Measurements from ENCODE around the gene TRIM38.

Gene TRIM38

GRCh38 chr6:26032340-26033084 lies 69.9 kb downstream of the TRIM38 start:
- peak; percentile 72 for DNase-seq

GRCh38 chr6:26033085-26033940 lies 70.7 kb downstream of the TRIM38 start:
- Histone ChIP-seq H3K9ac (ENCODE audit: low read depth, low read length) (peak overlapping the region; percentile 90), H3K4me2 (ENCODE audit: insufficient read depth, low read length) (peak overlapping the region; percentile 61), H3K9me3 (ENCODE audit: insufficient read depth, low read length, severe bottlenecking) (no peaks in the 10 kb centered on the region), H3K27me3 (ENCODE audit: insufficient read depth, low read length, poor library complexity) (no peaks in the 10 kb centered on the region), H3K79me2 (ENCODE audit: insufficient read depth, low read length) (peaks cover 16% of the 10 kb centered on the region), H2AFZ (ENCODE audit: low read depth, low read length) (no peak overlapping the region), H3K4me3 (ENCODE audit: low read depth in 1 of 2, low read length in 2 of 2) (peak overlapping the region; percentile 38 to 66), H3K4me1 (ENCODE audit: insufficient read depth, low read length) (peaks cover 52% of the 10 kb centered on the region), H4K20me1 (ENCODE audit: insufficient read depth, low read length) (no peaks in the 10 kb centered on the region), H3K27ac (ENCODE audit: low read length) (peak overlapping the region; percentile 99), H3K36me3 (ENCODE audit: insufficient read depth, low read length) (no peaks in the 10 kb centered on the region; the same call in 1 of the 2 replicates)
- DNase-seq (peak; percentile 84), ATAC-seq (ENCODE audit: insufficient read depth, low read depth) (peak; percentile 55)
- TF ChIP-seq EZH2 (IDR thresholded peaks at IDR 0.05; ENCODE audit: borderline replicate concordance, low read depth, low read length, severe bottlenecking): no peak

More at GRCh38 chr6:26032340-26033084, 69.9 kb downstream of the TRIM38 start:
- H3K36me3 ChIP-seq (ENCODE audit: insufficient read depth, low read length): no peaks in the 10 kb centered on the region; the same call in 1 of the 2 replicates
- H3K9me3 ChIP-seq (ENCODE audit: insufficient read depth, low read length, severe bottlenecking): no peaks in the 10 kb centered on the region
- H3K9ac ChIP-seq (ENCODE audit: low read depth, low read length): peak overlapping the region; percentile 90
- no peak for TF ChIP-seq EZH2 (IDR thresholded peaks at IDR 0.05; ENCODE audit: borderline replicate concordance, low read depth, low read length, severe bottlenecking)
- no peak for TF ChIP-seq CTCF (IDR thresholded peaks at IDR 0.05; ENCODE audit: borderline replicate concordance, extremely low read depth, low read length, poor library complexity, severe bottlenecking)
- peak; percentile 17 for ATAC-seq (ENCODE audit: insufficient read depth, low read depth)
- H3K79me2 ChIP-seq (ENCODE audit: insufficient read depth, low read length): peaks cover 16% of the 10 kb centered on the region
- H2AFZ ChIP-seq (ENCODE audit: low read depth, low read length): no peak overlapping the region
- no peaks in the 10 kb centered on the region for H3K27me3 ChIP-seq (ENCODE audit: insufficient read depth, low read length, poor library complexity)
- H3K27ac ChIP-seq (ENCODE audit: low read length): peak overlapping the region; percentile 99
- H4K20me1 ChIP-seq (ENCODE audit: insufficient read depth, low read length): no peaks in the 10 kb centered on the region
- peak overlapping the region; percentile 61 for H3K4me2 ChIP-seq (ENCODE audit: insufficient read depth, low read length)
- H3K4me1 ChIP-seq (ENCODE audit: insufficient read depth, low read length): peaks cover 60% of the 10 kb centered on the region
- H3K4me3 ChIP-seq (ENCODE audit: low read depth in 1 of 2, low read length in 2 of 2): peak overlapping the region; percentile 32 to 66

- H3K4me1 ChIP-seq (ENCODE audit: insufficient read depth, low read length): peaks cover 46% of the 10 kb centered on the region
- peak overlapping the region; percentile 90 for H3K9ac ChIP-seq (ENCODE audit: low read depth, low read length)
- peak; percentile 85 for DNase-seq
- no peaks in the 10 kb centered on the region; the same call in 1 of the 2 replicates for H3K36me3 ChIP-seq (ENCODE audit: insufficient read depth, low read length)
- peak overlapping the region; percentile 38 to 66 for H3K4me3 ChIP-seq (ENCODE audit: low read depth in 1 of 2, low read length in 2 of 2)
- H3K27ac ChIP-seq (ENCODE audit: low read length): peak overlapping the region; percentile 99
- ATAC-seq (ENCODE audit: insufficient read depth, low read depth): peak; percentile 33
- no peaks in the 10 kb centered on the region for H3K27me3 ChIP-seq (ENCODE audit: insufficient read depth, low read length, poor library complexity)
- H3K4me2 ChIP-seq (ENCODE audit: insufficient read depth, low read length): peak overlapping the region; percentile 61
- H3K79me2 ChIP-seq (ENCODE audit: insufficient read depth, low read length): peaks cover 16% of the 10 kb centered on the region
- no peaks in the 10 kb centered on the region for H3K9me3 ChIP-seq (ENCODE audit: insufficient read depth, low read length, severe bottlenecking)
- TF ChIP-seq CTCF (IDR thresholded peaks at IDR 0.05; ENCODE audit: borderline replicate concordance, extremely low read depth, low read length, poor library complexity, severe bottlenecking) (no peak), EZH2 (IDR thresholded peaks at IDR 0.05; ENCODE audit: borderline replicate concordance, low read depth, low read length, severe bottlenecking) (no peak)
- no peak overlapping the region for H2AFZ ChIP-seq (ENCODE audit: low read depth, low read length)
- H4K20me1 ChIP-seq (ENCODE audit: insufficient read depth, low read length): no peaks in the 10 kb centered on the region
Observed at GRCh38 chr6:26033941-26034354, 71.3 kb downstream of the TRIM38 start.

Data from DND-41 (cell line).